GM12873 (cell line): ENCODE results near the gene TANGO2.

Experiments
- TF ChIP-seq, protein P1 (sequence below): IDR thresholded peaks from 2 replicates; pipeline ENCODE4 v1.5.1; 2012; ENCODE audit warnings: low read depth, mild to moderate bottlenecking, moderate library complexity, low read length, control low read depth; ENCODE audit not compliant: insufficient read depth; ENCODE audit errors: missing control alignments

The TANGO2 gene

DNA sequence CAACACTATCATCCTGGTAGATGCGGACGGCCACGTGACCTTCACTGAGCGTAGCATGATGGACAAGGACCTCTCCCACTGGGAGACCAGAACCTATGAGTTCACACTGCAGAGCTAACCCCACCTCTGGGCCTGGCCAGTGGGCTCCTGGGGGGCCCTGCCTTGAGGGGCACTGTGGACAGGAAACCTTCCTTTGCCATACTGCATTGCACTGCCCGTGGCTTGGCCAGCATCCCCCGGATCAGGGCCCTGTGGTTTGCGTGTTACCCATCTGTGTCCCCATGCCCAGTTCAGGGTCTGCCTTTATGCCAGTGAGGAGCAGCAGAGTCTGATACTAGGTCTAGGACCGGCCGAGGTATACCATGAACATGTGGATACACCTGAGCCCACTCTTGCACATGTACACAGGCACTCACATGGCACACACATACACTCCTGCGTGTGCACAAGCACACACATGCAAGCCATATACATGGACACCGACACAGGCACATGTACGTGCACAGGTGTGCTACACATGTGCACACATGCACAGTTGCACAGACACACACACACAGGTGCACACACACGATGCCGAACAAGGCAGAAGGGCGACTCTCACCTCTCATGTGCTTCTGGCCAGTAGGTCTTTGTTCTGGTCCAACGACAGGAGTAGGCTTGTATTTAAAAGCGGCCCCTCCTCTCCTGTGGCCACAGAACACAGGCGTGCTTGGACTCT, 43.8 kb downstream of the TANGO2 start:
- TF ChIP-seq, protein P1, sequence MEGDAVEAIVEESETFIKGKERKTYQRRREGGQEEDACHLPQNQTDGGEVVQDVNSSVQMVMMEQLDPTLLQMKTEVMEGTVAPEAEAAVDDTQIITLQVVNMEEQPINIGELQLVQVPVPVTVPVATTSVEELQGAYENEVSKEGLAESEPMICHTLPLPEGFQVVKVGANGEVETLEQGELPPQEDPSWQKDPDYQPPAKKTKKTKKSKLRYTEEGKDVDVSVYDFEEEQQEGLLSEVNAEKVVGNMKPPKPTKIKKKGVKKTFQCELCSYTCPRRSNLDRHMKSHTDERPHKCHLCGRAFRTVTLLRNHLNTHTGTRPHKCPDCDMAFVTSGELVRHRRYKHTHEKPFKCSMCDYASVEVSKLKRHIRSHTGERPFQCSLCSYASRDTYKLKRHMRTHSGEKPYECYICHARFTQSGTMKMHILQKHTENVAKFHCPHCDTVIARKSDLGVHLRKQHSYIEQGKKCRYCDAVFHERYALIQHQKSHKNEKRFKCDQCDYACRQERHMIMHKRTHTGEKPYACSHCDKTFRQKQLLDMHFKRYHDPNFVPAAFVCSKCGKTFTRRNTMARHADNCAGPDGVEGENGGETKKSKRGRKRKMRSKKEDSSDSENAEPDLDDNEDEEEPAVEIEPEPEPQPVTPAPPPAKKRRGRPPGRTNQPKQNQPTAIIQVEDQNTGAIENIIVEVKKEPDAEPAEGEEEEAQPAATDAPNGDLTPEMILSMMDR: no peak

DNA sequence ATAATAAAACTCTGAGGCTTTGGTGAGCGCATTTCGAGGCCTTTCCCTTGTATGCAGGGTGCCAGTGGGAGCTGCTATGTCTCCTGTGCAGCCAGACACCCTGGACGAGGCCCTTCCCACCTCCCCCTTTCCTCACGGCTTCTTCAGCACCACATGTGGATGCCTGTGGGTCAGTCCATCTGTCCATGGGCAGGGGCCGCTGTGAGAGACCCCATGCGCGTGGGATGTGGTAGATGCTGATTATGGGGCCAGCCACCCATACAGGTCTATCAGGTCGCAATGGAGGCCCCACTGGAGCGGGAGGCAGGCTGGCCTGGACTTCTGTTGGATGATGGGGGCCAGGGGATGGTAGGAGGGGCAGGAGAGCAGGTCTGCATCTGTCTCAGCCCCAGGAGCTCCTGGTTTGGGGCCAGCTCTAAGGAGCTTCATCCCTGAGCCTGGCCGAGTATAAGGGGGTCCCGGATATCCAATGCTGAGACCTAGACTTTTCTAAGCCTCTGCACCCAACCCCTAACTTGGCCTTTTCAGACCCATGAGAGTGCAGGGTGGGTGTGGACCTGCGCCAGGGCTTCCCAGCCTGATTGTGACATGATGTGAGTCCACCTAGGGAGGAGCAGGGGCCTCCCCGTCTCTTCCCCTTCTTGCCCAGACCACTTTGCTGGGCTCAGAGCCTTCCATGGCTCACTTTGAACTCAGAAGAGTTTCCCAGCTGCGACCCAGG, 45.1 kb downstream of the TANGO2 start:
- TF ChIP-seq, protein P1: no peak

DNA sequence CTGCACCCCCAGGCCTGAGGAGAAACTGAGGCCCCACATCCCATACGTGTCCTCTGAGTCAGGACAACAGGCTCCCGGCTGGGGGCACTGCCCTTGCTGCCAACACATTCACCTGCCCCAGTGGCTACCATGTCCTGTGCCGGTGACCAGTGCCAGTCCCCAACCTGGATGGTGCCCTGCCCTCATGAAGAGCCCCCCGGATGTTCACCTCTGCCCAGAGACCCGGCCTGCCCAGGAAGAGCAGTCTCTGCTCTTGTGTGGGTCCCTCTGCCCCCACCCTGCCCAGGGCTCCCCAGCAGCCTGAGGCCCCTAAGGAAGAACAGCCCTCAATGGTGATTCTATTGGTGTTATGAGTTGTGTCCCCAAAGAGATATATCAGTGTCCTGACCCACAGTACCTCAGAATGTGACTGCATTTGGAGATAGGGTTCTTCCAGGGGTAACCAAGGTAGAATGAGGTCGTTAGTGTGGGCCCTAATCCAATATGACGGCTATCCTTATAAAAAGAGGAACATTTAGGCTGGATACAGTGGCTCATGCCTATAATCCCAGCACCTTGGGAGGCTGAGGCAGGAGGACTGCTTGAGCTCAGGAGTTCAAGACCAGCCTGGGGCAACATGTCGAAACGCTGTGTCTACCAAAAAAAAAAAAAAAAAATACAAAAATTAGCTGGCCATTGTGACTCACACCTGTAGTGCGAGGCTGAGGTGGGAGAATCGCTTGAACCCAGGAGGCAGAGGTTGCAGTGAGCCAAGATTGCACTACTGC, 45.9 kb downstream of the TANGO2 start:
- TF ChIP-seq, protein P1: no peak

DNA sequence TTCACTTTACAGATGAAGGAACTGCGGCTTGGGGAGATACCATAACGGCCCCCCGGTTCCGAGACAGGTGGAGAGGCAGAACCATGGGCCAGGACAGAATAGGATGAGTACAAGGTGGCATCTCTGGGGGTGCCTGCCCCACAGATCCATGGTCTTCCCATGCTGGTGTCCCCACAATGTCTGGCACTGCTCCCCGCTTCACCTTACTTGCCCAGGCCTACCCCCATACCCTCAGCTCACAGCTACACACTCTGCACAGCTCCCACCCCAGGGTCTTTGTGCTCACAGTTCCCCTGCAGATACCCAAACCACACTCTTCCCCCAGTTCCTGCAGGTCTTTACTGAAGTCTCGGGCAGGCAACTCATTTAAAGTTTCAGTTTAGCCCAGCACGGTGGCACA, 47.7 kb downstream of the TANGO2 start:
- TF ChIP-seq, protein P1: no peak

DNA sequence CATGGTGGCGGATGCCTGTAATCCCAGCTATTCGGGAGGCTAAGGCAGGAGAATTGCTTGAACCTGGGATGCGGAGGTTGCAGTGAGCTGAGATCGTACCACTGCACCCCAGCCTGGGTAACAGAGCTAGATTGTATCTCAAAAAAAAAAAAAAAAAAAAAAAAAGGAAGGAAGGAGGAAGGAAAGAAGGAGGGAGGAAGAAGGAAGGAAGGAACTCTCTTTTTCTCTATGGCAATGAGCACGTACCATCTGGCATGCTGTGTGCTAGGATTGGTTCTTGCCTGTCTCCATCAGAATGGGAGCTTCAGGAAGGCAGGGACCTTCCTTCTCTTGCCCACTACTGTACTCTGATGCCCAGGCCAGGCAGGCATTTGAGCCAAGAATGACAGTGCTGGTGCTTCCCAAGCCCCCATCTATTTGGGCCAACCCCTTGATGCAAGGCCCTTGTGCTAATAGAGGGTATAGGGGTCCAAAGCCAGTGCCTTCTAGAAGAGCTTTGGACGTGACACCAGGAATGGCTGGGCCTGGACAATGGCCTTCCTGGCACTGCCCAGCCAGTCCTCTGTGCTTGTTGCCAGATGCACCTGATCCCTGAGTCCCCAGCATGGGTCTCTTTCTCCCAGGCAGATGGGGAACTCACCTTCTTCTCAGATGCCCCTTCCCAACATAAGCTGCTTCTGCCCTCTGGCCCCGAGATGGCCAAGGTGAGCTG, 48.6 kb downstream of the TANGO2 start:
- TF ChIP-seq, protein P1: no peak

DNA sequence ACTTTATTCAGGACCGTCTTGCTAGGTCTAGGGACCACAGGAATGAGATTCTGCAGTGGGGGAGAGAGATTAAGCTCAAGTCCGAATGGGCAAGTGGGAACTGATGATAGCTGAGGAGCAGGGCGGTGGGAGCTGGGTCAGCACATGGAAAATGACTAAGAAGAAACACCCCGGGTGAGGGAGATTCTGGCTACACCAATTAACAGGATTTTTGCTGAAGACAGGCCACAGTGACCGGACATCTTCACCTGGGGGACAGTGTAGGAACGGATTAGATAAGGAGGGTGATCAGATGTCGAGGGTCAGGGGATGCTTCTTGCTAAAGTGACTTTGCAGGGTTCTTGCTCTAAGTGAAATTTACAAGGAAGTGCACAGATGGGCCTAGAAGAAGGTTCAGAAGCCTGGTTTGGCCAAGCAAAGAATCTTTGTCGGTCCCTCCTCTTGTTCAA, 50.6 kb downstream of the TANGO2 start:
- TF ChIP-seq, protein P1: no peak
